ENCODE measurements around the gene ARAP1. TPM values are rescaled to one million over a fixed set of nuclear protein-coding genes. Genes with fewer than 3 reads are reported as not detected.

Gene ARAP1
- total RNA-seq, 6 experiments from 2014 or later = 32.9 to 76.7 (median 41.2) TPM

DNA sequence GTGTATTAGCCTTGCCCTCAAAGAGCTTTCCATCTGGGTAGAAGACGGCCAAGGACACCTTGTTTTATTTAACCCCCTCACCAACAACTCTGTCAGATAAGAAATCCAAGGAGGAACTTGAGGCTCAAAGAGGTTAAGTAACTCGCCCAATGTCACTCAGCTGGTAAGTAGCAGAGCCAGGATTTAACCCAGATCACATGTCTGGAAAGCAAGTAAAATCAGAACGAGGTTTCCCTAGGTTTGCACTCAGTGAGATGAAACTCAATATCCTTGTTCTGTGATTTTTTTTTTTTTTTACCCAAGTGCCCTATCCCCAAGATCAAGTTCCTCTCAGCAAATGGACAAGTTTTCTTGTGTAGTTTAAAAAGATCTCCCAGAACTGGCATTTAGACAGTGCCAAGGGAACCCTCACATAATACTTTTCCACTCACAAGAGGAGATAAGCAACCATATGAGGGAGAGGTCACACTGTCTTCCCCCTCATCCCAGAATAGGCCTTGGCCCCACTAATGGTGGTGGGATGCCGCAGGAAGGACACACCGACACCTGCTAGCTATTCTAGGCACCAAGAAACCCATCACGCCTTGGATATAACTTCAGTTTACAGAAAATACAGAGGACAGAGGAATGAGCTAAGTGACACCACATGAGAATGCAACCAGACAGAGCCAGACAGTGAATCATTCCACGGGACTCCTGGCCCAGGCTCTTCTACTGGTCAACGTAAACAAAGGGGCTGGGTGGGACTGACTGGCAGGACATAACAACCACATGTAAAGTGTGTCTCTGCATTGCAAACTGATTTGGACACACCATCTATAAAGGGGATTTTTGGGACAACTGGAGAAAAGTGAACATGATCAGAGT lies 8.6 kb upstream of the ARAP1 start:
- DNase-seq = no peak
- no peaks in the 10 kb centered on the region for H3K9me3 ChIP-seq
- no peak overlapping the region for H3K27ac ChIP-seq
- ATAC-seq = peak in 1 of 4 donors; percentile 30
- TF ChIP-seq, protein P1, sequence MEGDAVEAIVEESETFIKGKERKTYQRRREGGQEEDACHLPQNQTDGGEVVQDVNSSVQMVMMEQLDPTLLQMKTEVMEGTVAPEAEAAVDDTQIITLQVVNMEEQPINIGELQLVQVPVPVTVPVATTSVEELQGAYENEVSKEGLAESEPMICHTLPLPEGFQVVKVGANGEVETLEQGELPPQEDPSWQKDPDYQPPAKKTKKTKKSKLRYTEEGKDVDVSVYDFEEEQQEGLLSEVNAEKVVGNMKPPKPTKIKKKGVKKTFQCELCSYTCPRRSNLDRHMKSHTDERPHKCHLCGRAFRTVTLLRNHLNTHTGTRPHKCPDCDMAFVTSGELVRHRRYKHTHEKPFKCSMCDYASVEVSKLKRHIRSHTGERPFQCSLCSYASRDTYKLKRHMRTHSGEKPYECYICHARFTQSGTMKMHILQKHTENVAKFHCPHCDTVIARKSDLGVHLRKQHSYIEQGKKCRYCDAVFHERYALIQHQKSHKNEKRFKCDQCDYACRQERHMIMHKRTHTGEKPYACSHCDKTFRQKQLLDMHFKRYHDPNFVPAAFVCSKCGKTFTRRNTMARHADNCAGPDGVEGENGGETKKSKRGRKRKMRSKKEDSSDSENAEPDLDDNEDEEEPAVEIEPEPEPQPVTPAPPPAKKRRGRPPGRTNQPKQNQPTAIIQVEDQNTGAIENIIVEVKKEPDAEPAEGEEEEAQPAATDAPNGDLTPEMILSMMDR (IDR thresholded peaks at IDR 0.05) = no peak
- no peak for TF ChIP-seq POLR2A (IDR thresholded peaks at IDR 0.05)
- no peaks in the 10 kb centered on the region for H3K27me3 ChIP-seq
- 77% methylated on average over 7 of the region's 8 CpGs for WGBS (ENCODE audit: insufficient coverage, low coverage, low lambda C conversion rate, missing lambda C conversion rate)
- H3K36me3 ChIP-seq = peaks cover 0 to 55% (median 18%) of the 10 kb centered on the region in 4 donors
- H3K4me1 ChIP-seq = peaks cover 0 to 26% (median 3%) of the 10 kb centered on the region in 4 donors
- intact Hi-C loops (cut with DNase I) = no loop called here
- no peak overlapping the region for H3K4me3 ChIP-seq

DNA sequence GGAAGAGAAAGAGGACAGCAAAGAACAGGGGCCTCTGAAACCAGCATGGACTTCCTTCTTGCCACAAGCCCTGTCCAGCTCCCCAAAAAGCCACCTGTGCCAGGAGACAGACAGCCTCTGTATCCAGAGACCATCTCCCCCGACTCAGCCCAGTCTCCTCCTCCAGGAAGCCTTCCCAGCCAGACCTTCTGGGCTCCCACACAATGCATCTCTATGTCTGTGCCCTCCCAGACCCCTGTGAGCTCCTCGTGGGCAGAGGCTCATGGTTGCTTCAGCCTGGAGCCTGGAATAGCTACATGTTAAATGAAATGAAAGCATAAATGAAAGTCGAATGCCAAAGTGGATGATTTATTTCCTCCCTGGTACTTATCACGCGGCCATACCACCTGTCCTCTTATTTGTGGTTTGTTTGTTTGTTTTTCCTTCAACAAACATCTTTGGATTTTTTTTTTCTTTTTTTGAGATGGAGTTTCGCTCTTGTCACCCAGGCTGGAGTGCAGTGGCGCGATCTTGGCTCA lies 7.3 kb upstream of the ARAP1 start:
- Histone ChIP-seq H3K27ac (no peak overlapping the region), H3K9me3 (no peaks in the 10 kb centered on the region), H3K36me3 (peaks cover 0 to 61% (median 21%) of the 10 kb centered on the region in 4 donors), H3K27me3 (no peaks in the 10 kb centered on the region), H3K4me3 (no peak overlapping the region), H3K4me1 (peaks cover 0 to 17% (median 0%) of the 10 kb centered on the region in 4 donors)
- 82% methylated on average over 7 of the region's 8 CpGs for WGBS (ENCODE audit: insufficient coverage, low coverage, low lambda C conversion rate, missing lambda C conversion rate)
- no peak for ATAC-seq
- no peak for DNase-seq
- intact Hi-C loops (cut with DNase I) = no loop called here
- TF ChIP-seq, protein P1 (IDR thresholded peaks at IDR 0.05) = no peak
- TF ChIP-seq POLR2A (IDR thresholded peaks at IDR 0.05) = no peak

DNA sequence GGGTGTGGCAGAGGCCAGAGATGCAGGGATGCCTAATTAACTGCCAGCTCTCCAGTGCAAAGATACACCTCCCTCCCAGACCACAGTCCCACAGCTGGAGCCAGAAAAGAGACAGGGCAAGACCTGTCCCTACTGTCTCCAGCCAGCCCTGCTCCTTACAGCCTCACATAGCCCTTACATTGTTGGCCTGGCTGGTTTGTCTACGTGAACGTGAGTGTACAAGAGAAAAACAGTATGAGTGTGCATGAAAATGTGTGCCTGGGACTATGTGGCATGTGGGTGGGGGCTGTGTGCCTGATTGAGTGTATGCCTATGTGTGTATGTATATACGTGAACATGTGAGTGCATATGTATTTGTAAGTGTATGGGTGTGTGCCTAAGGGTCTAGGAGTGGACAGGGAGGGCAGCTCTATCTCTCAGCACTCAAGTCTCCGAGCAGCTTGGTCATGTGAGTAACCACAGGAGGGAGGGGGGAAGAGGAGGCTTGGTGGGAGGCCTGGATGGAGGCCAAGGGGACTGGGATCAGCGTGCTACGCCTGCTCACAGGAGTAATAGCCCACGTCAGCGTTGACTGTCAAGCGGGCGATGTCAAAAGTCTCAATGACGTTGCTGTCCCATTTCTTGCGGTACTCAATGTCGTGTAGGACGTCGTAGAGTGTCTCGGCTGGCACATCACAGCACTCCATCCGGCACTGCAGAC lies 6.6 kb upstream of the ARAP1 start:
- Histone ChIP-seq H3K4me1 (peaks cover 0 to 15% (median 0%) of the 10 kb centered on the region in 4 donors), H3K4me3 (no peak overlapping the region), H3K9me3 (no peaks in the 10 kb centered on the region), H3K27ac (no peak overlapping the region), H3K27me3 (no peaks in the 10 kb centered on the region), H3K36me3 (peaks cover 0 to 59% (median 25%) of the 10 kb centered on the region in 4 donors)
- 73% methylated on average over 4 of the region's 17 CpGs for WGBS (ENCODE audit: insufficient coverage, low coverage, low lambda C conversion rate, missing lambda C conversion rate)
- TF ChIP-seq POLR2A (IDR thresholded peaks at IDR 0.05) = no peak
- TF ChIP-seq, protein P1 (IDR thresholded peaks at IDR 0.05) = no peak
- DNase-seq (no peak), ATAC-seq (peak in 1 of 4 donors; percentile 6)
- intact Hi-C loops (cut with DNase I) = no loop called here

DNA sequence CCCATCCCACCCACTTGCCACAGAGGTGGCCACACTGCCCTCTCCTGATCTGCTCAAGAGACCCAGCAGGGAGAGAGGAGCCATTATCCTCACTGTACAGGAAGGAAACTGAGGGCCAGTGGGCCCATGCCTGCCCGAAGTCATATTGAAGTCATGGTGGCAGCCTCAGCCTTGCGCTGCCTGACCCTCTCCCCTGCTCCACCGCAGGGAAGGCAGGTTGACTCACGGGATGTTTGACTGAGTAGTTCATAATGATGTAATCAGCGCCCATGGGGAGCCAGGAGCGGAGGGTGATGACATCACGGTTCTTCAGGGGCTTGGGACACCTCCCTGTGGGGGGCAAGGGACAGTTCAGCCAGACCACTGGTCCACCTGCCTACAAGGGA lies 6.1 kb upstream of the ARAP1 start:
- H3K27ac ChIP-seq = no peak overlapping the region
- H3K9me3 ChIP-seq = no peaks in the 10 kb centered on the region
- 85% methylated on average over 3 of the region's 7 CpGs for WGBS (ENCODE audit: insufficient coverage, low coverage, low lambda C conversion rate, missing lambda C conversion rate)
- peaks cover 0 to 59% (median 25%) of the 10 kb centered on the region in 4 donors for H3K36me3 ChIP-seq
- peaks cover 0 to 15% (median 2%) of the 10 kb centered on the region in 4 donors for H3K4me1 ChIP-seq
- TF ChIP-seq, protein P1 (IDR thresholded peaks at IDR 0.05) = no peak
- no peak for TF ChIP-seq POLR2A (IDR thresholded peaks at IDR 0.05)
- intact Hi-C loops (cut with DNase I) = no loop called here
- H3K27me3 ChIP-seq = no peaks in the 10 kb centered on the region
- ATAC-seq = no peak
- no peak overlapping the region for H3K4me3 ChIP-seq
- DNase-seq = no peak
